Right lobe of liver (tissue), 6 donors: ENCODE measurements around the gene SNAI1. TPM values are rescaled to one million over a fixed set of nuclear protein-coding genes. Genes with fewer than 3 reads are reported as not detected.
"Not testable (repeated sequence)": the region's sequence is repeated elsewhere in the genome, so short reads cannot be mapped to it uniquely, and the experiment has no call there.

Experiments used
- ATAC-seq, 4 donors: fragments of 200-7000 bp; cut with Tn5 transposase; one replicate each; pipeline ENCODE4 v1.9.1; 2020; ENCODE audit warnings: mild to moderate bottlenecking in 4 of 4, moderate library complexity in 4 of 4
- DNase-seq, 3 donors: peaks; one replicate each; pipeline ENCODE4 v3.0.0-alpha.2; 2020
- H3K27ac ChIP-seq, 3 donors: fragments of 200-600 bp; one replicate each; pipeline ENCODE4 v1.8.0; 2022
- H3K27me3 ChIP-seq, 2 donors: fragments of 200-600 bp; one replicate each; pipeline ENCODE4 v1.8.0; 2022
- H3K36me3 ChIP-seq, 4 donors: fragments of 200-600 bp; sonication (generic) in 1 of 4; one replicate each; pipeline versions ENCODE4 v1.5.1 to v1.8.0; 2017 to 2022; ENCODE audit warnings: control low read depth in 1 of 4
- H3K4me1 ChIP-seq, 4 donors: fragments of 200-600 bp; sonication (generic) in 1 of 4; one replicate each; pipeline versions ENCODE4 v1.5.1 to v1.8.0; 2017 to 2022; ENCODE audit warnings: control low read depth in 1 of 4
- H3K4me3 ChIP-seq, 3 donors: fragments of 200-600 bp; one replicate each; pipeline ENCODE4 v1.8.0; 2022
- H3K9me3 ChIP-seq, 4 donors: fragments of 200-600 bp; sonication (generic) in 1 of 4; one replicate each; pipeline versions ENCODE4 v1.5.1 to v1.8.0; 2017 to 2022; ENCODE audit warnings: control low read depth in 1 of 4
- CTCF ChIP-seq, 4 donors: fragments of 200-600 bp in 3 of 4; fragments of 450-650 bp in 1 of 4; IDR thresholded peaks; one replicate each; pipeline versions ENCODE4 v1.5.1 to v1.8.0; 2016 to 2022; ENCODE audit warnings: antibody characterized with exemption in 4 of 4, mild to moderate bottlenecking in 2 of 4
- POLR2A ChIP-seq: fragments of 450-650 bp; IDR thresholded peaks from one replicate; pipeline ENCODE4 v1.6.1; 2017; ENCODE audit warnings: antibody characterized with exemption, mild to moderate bottlenecking
- WGBS: methylation state at CpG from one replicate; pipeline ENCODE4 v1.1.6; 2018; ENCODE audit warnings: low coverage, low lambda C conversion rate; ENCODE audit not compliant: insufficient coverage; ENCODE audit errors: missing lambda C conversion rate; 5-methylcytosine and 5-hydroxymethylcytosine counted together
- intact Hi-C, 2 donors: fragments of 100-400 bp; cut with DNase I; formaldehyde crosslinking; loops; one replicate each; pipeline versions ENCODE4 v1.11.2 to v1.14.1; 2022
- total RNA-seq, 6 experiments: library from RNA; depleted of rRNA in 2 of 6; stranded (reverse); fragments of >200 nt in 2 of 6; fragmentation: NEBNext Ultra II Directional in 3 of 6; extraction: Animal tissue kit (Norgen Biotek cat#: 25700) in 3 of 6; gene quantifications; one replicate each; pipeline versions ENCODE4 v1.1.0 to v1.2.4, GENCODE V29; 2016 to 2023
- donor health status: DM: no; HTN: yes; CAD: no.
- donor health status: DM: no; HTN: no; CAD: no.
- donor health status: DM: no; HTN: no; CAD: no.
- donor health status: DM: no; HTN: yes; CAD: no.
- donor health status: DM: no; HTN: yes; CAD: no.

The SNAI1 gene
- total RNA-seq, 6 experiments from 2014 or later: 0.73 to 1.9 (median 1.1) TPM

DNA sequence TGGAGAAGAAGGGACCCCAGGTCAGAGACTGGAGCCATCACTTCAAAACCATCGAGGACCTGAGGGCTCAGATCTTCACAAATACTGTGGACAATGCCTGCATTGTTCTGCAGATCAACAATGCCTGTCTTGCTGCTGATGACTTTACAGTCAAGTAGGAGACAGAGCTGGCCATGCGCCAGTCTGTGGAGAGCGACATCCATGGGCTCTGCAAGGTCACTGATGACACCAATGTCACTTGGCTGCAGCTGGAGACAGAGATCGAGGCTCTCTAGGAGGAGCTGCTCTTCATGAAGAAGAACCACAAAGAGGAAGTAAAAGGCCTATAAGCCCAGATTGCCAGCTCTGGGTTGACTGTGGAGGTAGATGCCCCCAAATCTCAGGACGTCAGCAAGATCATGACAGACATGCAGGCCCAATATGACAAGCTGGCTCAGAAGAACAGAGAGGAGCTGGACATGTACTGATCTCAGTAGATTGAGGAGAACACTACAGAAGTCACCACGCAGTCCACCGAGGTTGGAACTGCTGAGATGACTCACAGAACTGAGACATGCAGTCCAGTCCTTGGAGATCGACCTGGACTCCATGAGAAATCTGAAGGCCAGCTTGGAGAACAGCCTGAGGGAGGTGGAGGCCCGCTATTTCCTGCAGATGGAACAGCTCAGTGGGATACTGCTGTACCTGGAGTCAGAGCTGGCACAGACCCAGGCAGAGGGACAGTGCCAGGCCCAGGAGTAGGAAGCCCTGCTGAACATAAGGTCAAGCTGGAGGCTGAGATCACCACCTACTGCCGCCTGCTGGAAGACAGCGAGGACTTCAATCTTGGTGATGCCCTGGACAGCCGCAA is 25.5 kb upstream of the SNAI1 start:
- H3K9me3 ChIP-seq, H3K4me1 ChIP-seq, intact Hi-C loops, H3K27me3 ChIP-seq, H3K27ac ChIP-seq, H3K4me3 ChIP-seq: not testable (repeated sequence)
- TF ChIP-seq CTCF (IDR thresholded peaks at IDR 0.05): peak in 2 of 4 donors; percentile 26 to 44
- 70% methylated on average over 8 of the region's 12 CpGs for WGBS
- peak; percentile 69 to 80 (median 80) for DNase-seq
- peak in 2 of 4 donors; percentile 24 to 26 for ATAC-seq
- peaks cover 3 to 41% (median 9%) of the 10 kb centered on the region in 4 donors for H3K36me3 ChIP-seq

GRCh38 chr20:49961413-49961812 is 21.4 kb upstream of the SNAI1 start:
- TF ChIP-seq POLR2A (no peak), CTCF (IDR thresholded peaks at IDR 0.05) (no peak)
- Histone ChIP-seq H3K9me3 (no peaks in the 10 kb centered on the region), H3K4me1 (no peaks in the 10 kb centered on the region), H3K36me3 (peaks cover 0 to 9% (median 0%) of the 10 kb centered on the region in 4 donors), H3K27ac (no peak overlapping the region), H3K27me3 (no peaks in the 10 kb centered on the region), H3K4me3 (no peak overlapping the region)
- intact Hi-C loops: no loop called here
- DNase-seq: no peak
- no peak for ATAC-seq
- WGBS: 70% methylated on average over 1 of the region's 4 CpGs

GRCh38 chr20:49964964-49965780 is 17.6 kb upstream of the SNAI1 start:
- Histone ChIP-seq H3K4me1 (no peaks in the 10 kb centered on the region), H3K9me3 (no peaks in the 10 kb centered on the region), H3K4me3 (no peak overlapping the region), H3K27me3 (no peaks in the 10 kb centered on the region), H3K36me3 (no peaks in the 10 kb centered on the region), H3K27ac (no peak overlapping the region)
- DNase-seq (no peak), ATAC-seq (peak; percentile 54 to 70 (median 64))
- 72% methylated on average over 4 of the region's 5 CpGs for WGBS
- intact Hi-C loops: no loop called here
- TF ChIP-seq CTCF (IDR thresholded peaks at IDR 0.05) (peak; percentile 14 to 53 (median 45)), POLR2A (no peak)

GRCh38 chr20:49965781-49966305 is 16.9 kb upstream of the SNAI1 start:
- Histone ChIP-seq H3K4me1 (no peaks in the 10 kb centered on the region), H3K27ac (no peak overlapping the region), H3K36me3 (no peaks in the 10 kb centered on the region), H3K4me3 (no peak overlapping the region), H3K9me3 (no peaks in the 10 kb centered on the region), H3K27me3 (no peaks in the 10 kb centered on the region)
- intact Hi-C loops: no loop called here
- ATAC-seq (no peak), DNase-seq (no peak)
- 50% methylated on average over 9 of the region's 9 CpGs for WGBS
- no peak for TF ChIP-seq CTCF (IDR thresholded peaks at IDR 0.05)
- TF ChIP-seq POLR2A: no peak
